D341Med (cell line): ENCODE data around the gene BRD1.

Experiments used
- DNase-seq: peaks from one replicate; pipeline ENCODE4 v3.0.0; 2012; ENCODE audit warnings: low spot score

BRD1 gene

GRCh38 chr22:49728570-49729271 lies 99.0 kb downstream of the BRD1 start:
- peak; percentile 30 for DNase-seq

DNA sequence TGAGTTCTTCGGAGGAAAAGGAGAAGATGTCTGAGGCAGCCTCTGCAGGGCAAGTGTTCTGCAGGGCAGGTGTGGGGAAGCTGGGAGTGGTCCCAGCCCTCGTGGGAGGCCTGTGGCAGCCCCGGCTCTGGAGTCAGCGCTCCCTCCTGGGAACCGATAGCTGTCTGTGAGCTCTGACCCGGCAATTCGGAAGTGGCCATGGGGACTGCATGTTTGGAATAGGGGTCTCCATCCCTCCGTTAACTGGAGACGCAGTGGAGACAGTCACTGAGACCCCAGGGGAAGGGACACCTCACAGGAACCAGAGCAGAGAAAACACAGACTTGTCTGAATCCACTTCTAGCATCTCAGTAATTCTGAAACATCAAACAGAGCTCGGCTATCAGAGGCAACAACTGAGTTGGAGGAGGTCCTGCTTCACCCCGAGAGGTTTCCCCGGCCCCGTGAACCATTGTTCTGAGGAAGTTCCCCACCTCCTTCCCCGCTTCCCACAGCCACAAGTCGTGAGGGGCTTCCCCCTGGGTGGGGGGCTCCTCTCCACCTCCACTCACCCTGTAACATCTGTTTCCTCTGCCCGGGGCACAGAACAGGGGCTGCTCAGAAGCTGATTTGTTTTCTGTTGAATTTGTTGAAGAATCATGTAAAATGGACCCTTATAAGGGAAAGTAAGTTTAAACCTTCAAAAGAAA lies 99.6 kb downstream of the BRD1 start:
- no peak for DNase-seq

DNA sequence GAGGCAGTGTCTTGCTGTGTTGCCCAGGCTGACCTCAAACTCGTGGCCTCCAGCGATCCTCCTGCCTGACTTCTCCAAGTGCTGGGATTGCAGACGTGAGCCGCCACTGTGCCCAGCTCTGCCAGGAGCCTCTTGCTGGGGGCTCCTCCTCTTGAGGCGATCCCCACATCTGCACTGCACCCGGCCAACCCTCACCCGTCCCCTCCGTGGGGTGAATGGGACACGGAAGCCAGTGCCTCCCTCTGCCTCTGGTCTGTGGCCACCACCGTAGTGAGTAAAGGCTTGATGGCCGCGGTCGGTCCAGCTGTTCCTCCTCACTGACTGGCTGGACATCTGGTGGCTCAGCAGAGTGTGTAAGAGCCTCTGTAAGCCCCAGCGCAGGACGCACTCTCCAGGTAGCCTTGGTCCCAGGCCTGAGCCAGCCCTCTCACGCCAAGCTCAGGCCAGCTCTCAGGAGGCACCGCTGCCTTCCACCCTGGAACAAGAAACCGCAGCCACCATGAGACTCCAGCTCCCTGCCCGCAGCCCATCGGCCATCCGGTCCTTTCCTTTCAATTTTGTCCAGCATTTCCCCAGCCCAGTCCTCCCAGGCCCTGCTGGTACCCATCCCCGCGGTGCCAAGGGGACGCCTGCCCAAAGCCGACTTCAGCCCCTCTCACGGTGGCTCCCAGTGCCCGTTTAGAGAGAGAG lies 100.3 kb downstream of the BRD1 start:
- peak; percentile 27 for DNase-seq

- DNase-seq, result no peak
These were observed 101.0 kb downstream of the BRD1 start for GRCh38 chr22:49726701-49727101.

DNA sequence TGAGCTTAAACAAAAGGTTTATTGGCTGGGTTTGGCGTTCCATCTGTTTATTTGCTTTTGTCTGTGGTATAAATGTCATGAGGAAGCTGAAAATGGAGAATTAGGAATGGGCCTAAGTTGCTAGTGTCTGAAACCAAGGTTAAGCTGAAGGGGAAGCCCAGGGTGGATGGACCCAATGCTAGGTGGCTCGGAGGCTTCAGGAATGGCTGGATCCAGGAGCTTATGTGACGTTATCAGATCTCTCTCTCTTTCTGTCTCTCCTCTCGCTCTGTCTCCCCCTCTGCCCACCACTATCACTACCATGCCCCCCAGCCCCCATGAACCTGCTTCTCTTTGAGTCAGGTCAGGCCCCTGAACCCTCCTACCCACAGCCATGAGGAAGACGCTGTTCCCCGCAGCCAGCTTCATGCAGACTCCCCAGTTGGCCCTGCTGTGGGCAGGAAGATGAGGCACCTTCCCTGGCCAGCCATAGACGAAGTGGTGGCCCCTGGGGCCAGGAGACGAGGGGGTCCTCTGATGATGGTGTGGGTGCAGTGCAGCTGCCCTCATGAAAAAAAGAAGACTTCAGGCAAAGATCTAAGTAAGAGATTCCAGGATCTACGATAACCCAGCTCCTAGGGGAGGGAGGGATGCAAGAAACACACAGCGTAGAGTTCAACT lies 101.5 kb downstream of the BRD1 start:
- DNase-seq, result no peak

- DNase-seq, result peak; percentile 34
These were observed 102.2 kb downstream of the BRD1 start for GRCh38 chr22:49725516-49725915.

GRCh38 chr22:49724893-49725489 lies 102.7 kb downstream of the BRD1 start:
- DNase-seq, result peak; percentile 91

- peak; percentile 35 for DNase-seq
These were observed 103.4 kb downstream of the BRD1 start for GRCh38 chr22:49724030-49724892.

GRCh38 chr22:49723478-49724029 lies 104.1 kb downstream of the BRD1 start:
- DNase-seq, result no peak
